AG10803 (cell line): ENCODE measurements around the gene SPATA16.
A peak's percentile ranks its signal among the peaks of the same experiment; 100 is the strongest.

ENCODE experiments used
- DNase-seq: peaks from one replicate; pipeline ENCODE4 v3.0.0; 2010; ENCODE audit warnings: low read depth
- H3K4me3 ChIP-seq: 2 replicates; pipeline ENCODE4 v1.5.1; 2011; ENCODE audit warnings: mild to moderate bottlenecking, low read length, control low read depth
- TF ChIP-seq, protein P1 (sequence below): conservative IDR thresholded peaks from 2 replicates; pipeline ENCODE4 v1.5.1; 2011; ENCODE audit warnings: mild to moderate bottlenecking, low read length, control low read depth, inconsistent platforms

SPATA16 gene

DNA sequence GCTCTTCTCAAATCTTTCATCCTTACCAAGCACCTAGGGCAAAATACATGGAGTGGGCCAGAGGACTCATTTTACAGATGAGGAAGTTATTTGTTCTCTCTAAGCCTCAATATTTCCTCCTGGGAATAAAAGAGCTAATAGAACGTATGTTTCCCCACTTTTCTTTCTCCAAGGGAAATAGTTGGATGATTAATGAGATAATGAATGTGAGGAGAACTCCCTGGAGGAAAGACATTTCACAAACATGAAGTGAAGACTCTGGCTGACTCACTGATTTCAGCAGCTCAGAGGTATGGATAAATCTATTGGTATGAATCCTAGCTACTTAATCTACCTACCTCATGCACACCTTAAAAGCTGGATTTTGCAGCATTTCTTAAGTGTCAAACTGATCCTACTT lies 292.1 kb downstream of the SPATA16 start:
- TF ChIP-seq, protein P1, sequence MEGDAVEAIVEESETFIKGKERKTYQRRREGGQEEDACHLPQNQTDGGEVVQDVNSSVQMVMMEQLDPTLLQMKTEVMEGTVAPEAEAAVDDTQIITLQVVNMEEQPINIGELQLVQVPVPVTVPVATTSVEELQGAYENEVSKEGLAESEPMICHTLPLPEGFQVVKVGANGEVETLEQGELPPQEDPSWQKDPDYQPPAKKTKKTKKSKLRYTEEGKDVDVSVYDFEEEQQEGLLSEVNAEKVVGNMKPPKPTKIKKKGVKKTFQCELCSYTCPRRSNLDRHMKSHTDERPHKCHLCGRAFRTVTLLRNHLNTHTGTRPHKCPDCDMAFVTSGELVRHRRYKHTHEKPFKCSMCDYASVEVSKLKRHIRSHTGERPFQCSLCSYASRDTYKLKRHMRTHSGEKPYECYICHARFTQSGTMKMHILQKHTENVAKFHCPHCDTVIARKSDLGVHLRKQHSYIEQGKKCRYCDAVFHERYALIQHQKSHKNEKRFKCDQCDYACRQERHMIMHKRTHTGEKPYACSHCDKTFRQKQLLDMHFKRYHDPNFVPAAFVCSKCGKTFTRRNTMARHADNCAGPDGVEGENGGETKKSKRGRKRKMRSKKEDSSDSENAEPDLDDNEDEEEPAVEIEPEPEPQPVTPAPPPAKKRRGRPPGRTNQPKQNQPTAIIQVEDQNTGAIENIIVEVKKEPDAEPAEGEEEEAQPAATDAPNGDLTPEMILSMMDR = no peak
- peak; percentile 73 for DNase-seq
- no peak overlapping the region for H3K4me3 ChIP-seq

DNA sequence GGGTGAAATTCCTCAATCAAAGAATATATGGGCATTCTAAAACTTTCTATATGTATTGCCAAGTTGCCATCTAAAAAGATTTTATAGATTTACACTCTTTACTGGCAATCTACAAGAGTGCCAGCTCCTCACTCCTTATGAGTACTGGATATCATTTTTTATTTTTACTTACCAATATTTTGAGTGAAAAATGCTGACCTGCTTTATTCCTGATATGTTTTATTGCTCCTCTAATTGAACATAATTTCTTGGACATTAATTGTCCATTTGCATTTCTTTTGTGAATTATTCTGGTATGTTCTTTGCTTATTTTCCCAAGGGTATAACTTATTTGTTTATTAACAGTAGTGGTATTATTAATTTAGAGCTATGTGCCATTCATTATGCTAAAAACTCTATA lies 293.7 kb downstream of the SPATA16 start:
- DNase-seq = no peak
- TF ChIP-seq, protein P1 = no peak
- no peak overlapping the region for H3K4me3 ChIP-seq

DNA sequence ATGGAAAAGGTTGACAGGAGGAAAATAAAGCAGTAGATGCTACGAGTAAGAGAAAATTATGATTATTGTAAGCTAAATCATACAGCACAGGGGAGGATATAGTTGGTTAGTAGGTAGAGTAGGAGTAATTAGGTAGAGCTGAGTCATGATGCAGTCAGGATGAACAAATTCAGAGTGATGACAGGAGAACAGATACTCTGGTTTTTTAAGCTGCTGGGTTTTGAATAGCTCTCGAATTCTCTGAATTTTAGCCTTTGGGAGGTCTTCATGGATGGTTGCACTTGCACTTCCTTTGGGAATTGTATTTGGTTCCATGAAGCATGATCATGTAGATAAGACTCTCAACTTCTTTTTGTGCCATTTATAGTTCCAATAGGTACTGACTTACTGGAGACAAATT lies 294.3 kb downstream of the SPATA16 start:
- H3K4me3 ChIP-seq = no peak overlapping the region
- TF ChIP-seq, protein P1 = no peak
- DNase-seq = no peak

DNA sequence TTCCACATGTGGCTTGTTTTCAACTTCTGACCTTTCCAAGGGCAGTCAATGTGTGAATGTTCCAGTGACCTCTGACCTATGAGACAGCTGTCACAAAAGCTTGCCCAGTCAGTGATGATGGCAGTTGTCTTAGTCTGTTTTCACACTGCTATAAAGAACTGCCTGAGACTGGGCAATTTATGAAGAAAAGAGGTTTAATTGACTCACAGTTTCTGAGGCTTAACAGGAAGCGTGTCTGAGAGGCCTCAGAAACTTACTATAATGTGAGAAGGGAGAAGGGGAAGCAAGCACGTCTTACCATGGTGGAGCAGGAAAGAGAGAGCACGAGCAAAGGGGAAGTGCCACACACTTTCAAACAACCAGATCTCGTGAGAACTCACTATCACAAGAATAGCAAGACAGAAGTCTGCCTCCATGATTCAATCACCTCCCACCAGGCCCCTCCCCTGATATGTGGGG lies 294.9 kb downstream of the SPATA16 start:
- no peak for DNase-seq
- no peak overlapping the region for H3K4me3 ChIP-seq
- TF ChIP-seq, protein P1 = no peak

DNA sequence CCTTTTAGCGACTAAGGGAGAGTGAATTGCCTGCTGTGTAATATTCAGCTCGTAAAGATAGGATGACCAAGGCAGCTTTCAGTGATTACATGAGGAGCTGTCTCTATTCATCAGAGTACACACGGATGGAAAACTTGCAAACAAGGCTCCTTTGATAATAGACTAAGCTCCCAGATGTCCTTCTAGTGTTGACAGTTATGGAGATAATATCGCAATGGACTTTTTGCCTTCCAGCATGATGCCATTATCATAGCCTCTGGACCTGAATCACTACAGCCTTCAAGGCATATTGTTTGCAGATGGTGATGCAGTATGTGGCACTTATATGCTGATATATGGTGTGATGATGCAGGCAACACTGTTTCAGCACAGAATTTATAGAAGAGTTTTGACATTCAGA lies 296.6 kb downstream of the SPATA16 start:
- no peak for DNase-seq
- TF ChIP-seq, protein P1 = no peak
- H3K4me3 ChIP-seq = no peak overlapping the region

DNA sequence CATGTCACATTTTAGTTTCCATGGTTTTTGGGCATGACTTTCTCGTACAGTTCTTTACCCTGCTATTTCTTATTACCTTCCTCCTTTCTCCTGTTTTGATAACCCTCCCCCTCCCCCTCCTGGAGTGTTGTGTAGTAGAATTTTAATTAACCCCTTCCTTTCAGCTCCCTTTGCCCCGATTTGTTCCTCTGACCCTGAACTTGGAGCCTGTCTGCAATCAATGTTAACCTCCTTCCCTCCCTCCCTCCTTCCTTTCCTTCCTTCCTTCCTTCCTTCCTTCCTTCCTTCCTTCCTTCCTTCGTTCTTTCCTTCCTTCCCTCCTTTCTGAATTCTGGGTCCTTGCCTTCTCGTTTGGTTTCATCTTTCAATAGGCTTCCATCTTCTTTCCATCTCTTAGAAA lies 300.1 kb downstream of the SPATA16 start:
- TF ChIP-seq, protein P1 = no peak
- no peak overlapping the region for H3K4me3 ChIP-seq
- DNase-seq = no peak

DNA sequence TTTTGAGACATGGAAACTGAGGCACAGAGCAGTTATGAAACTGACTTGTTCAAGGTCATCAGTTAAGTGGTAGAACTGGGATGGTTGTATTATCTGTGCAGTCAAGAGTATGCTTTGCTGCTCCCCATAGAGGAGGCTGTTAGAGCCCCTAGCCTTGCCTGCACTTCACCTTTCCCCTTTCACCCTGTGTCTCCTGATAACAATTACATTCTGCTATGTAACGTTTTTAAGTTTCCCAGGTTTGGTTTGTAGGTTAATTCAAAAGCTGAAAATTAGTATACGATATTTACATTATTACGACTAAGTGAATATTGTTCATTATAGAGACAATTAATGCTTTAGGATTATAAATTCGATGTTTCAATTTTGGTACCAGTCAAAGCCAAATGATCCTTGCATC lies 300.6 kb downstream of the SPATA16 start:
- no peak overlapping the region for H3K4me3 ChIP-seq
- TF ChIP-seq, protein P1 = no peak
- DNase-seq = no peak
